Activated CD8-positive, alpha-beta memory T cell treated with anti-CD3 and anti-CD28 coated beads, Interleukin-2, amount 50 U/mL, for 24 hours (primary cell): ENCODE measurements around the gene DDX1.

Source experiments
- DNase-seq: peaks from one replicate; pipeline ENCODE4 v3.0.0-alpha.2; 2020; ENCODE audit errors: extremely low read depth

DDX1 gene

DNA sequence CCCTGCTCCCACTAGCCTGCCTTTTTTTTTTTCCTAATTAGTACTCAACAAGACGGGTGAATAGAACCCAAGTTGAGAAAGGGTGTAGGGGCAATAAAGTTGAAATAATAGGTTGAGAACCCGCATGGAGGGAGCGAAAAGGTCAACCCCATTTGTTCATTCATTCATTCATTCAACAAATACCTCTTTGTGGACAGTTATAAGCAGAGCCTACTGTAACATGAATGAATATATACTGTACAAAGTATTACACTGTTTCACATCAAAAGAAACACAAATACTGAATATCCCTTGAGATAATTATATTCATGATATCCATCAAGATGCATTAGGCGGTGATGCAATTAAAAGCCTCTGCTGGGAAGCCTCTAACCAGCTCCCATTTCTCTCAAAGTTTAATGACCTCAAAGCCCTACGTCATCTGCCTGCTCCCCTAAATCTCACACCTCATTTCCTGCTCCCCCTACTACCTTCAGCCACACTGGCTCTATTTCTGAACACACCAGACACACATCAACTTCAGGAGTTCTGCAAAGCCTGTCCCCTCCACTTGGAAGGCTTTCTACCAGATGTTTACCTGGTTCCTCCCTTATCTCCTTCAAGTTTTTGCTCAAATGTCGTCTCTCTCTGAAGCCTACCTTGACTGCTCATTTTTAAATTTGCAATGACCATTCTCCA, 29.2 kb upstream of the DDX1 start:
- DNase-seq = no peak

DNA sequence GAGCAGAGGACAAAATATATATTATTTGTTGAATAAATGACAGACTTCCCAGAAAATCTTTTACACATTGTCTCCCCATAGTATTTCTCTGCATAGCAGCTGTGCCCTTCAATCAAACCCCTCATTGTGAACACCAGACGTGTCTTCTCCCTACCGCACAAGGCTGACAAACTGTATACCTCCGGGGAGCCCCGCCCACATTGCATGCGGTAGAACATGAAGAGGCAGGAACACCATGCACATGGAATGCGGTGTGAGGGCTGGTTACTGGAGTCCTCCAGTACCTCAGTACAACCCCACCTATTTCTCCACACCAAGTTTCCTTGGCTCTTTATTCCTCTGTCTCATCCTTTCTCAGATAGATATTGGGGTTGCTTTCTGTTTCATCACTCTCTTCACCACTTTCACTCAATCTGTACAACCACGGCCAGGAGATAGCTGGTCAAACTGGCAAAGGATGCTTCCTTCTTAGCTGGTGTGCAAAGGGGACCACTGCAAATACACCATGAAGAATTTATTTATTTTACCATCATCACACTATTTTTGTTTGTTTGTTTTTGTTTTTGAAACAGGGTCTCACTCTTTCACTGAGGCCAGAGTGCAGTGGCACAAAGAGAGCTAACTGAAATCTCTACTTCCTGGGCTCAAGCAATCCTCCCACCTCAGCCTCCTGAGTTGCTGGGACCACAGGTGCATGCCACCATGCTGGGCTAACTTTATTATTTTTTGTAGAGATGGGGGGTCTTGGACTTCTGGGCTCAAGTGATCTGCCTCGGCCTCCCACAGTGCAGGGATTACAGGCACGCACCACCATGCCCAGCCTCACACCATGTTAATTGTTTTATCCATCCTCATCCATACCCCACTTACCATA, 28.2 kb upstream of the DDX1 start:
- no peak for DNase-seq

DNA sequence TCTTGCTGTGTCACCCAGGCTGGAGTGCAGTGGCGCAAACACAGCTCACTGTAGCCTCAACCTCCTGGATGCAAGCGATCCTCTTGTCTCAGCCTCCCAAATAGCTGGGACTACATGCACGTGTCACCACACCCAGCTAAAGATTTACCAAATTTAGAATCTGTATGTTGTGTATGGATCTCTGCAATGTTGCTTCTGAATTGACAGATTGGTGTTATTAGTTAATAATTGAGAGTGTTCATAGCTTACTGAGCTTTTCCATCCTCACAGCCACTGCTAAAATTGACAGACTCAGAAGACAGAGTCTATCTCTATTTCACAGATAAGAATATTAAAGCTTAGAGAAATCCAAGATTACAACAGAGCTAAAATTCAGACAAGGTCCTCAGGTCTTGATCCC, 26.3 kb upstream of the DDX1 start:
- DNase-seq = no peak

DNA sequence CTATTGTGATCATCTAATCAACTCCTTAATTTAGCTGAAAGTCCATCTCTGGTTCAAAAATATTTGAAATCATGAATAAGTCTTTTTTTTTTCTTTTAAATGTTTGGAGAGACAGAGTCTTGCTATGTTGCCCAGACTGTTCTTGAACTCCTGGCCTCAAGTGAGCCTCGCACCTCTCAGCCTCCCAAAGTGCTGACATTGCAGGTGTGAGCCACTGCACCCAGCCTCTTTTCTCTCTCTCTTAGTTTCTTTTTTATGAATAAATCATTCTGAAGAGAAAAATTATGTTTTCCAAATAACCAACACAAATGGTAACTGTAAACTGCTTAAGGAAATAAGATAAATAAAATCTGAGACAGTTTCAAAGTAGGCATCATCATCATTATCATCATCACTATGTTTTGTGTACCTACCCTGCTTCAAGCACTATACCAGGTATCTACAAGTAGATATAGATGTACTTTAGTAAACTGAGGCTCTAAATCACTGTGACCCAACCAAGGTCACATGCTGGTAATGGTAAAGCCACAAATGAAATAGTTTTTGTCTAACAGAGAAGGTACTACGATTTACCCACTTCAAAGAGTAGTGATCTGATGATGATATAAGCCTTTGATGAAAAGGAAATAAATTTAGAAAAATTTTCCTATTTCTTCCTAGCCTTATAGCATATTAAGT, 25.5 kb upstream of the DDX1 start:
- no peak for DNase-seq

DNA sequence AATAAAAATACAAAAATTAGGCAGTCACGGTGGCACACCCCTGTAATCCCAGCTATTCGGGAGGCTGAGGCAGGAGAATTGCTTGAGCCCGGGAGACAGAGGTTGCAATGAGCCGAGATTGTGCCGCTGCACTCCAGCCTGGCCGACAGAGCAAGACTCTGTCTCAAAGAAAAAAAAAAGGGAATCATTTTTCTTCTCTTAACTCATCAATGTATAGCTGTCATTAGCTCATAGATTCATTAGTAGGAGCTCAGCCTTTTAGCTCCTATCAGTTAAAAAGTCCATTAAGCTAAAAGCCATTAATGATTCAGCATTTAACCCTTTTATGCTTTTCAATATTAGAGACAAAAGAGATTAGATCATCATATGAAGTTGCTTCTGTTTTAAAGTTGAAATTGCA, 24.8 kb upstream of the DDX1 start:
- DNase-seq = no peak

DNA sequence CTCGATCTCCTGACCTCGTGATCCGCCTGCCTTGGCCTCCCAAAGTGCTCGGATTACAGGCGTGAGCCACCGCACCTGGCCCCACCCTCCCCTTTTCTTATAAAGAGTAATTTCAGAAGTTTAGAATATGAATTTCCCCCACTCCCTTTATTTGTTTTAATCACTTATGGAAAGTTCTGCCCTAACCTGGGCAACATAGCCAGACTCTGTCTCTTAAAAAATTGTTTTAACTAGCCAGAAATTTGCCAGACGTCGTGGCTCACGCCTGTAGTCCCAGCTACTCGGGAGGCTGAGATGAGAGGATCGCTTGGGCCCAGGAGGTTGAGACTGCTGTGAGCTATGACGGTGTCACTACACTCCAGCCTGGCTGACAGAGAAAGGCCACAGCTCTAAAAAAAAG, 22.8 kb upstream of the DDX1 start:
- DNase-seq = no peak

DNA sequence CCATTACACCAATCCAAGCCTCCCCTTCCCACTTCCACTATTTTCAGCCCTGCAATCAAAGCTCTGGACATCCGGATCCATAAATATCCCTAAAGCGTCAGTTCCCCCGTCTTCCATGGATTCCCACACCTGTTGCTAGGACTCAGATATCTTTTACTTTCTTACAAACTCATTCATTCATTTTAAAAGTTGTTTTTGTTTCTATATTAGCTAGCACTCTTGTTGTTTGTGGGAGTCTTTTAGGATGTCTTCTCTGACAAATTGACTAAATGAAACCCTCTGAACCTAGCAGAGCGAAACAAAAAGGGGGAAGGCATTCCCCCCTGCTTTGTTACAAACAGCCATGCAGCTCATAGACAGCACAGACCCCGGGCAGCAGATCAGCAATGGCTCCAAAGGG, 21.6 kb upstream of the DDX1 start:
- no peak for DNase-seq

DNA sequence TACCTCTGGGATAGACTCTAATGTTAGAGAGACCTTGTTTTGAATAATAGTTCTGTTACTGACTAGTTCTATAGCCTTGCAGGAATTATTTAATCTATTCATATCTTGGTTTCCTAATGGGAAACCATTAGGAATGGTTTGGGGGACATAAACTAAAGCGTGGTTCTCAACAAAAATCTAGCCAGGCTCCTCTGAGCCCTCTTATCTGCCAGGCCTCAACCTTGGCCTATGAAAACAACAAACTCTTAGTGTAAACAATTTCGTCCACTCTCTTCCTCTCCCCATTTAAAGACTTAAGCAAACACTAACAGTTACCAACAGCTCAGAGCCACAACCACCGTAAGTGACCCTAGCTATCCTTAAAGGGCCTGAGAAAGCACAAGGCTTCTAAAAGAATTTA, 19.9 kb upstream of the DDX1 start:
- no peak for DNase-seq

DNA sequence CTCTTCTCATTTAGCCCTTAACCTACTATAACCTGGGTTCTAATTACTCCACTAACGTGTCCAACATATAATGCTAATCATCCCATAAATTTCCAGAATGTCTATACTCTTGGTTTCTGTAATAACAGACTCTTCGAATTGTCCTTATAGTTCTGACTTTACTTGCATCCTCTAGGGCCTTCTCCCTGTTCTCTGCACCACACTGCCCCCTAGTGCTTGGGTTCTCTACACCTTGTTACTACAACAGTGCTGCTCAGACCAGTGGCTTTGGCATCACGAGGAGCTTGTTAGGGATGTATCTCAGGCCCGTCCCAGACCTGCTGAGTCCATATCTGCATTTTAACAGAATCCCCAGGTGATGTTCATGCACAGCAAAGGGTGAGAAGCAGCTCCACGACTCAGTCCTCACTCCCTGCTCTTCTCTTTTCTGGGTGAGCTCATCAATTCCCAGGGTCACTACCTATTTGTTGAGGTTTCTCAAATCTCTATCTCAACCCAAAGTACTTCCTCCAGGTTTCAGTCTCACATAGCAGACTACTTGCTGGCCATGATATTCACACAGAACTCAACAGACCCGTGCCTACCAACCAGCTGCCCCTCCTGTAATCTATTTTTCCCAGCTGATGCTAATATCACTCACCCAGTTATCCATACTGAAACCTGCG, 14.5 kb upstream of the DDX1 start:
- DNase-seq = peak; percentile 81

DNA sequence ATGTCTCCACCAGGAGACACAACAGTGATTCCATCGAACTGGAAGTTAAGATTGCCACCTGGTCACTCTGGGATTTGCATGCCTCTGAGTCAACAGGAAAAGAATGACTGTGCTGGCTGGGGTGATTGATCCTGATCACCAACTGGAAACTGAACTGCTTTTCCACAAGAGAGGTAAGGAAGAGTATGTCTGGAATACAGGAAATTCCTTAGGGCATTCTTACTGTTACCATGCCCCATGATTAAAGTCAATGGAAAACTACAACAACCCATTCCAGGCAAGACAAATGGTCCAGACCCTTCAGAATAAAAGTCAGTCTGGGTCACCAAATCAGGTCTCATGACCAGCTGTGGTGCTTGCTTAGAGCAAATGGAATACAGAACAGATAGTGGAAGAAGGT, 12.0 kb upstream of the DDX1 start:
- no peak for DNase-seq

DNA sequence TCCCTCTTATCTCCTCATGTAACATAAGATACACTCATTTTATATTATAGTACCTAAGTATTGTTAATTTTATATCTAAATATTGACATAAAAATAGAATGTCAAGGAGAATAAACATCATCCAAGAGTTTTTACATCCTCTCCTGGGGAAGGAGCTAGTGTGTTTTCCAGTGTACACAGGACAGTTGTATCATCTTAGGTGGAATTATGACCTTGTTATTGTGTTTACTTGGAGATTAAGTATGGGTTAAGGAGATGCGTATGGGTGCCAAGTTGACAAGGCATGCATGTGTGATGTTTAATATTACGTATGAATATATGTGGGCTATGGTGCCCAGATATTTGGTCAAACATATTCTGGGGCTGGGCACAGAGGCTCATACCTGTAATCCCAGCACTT, 11.2 kb upstream of the DDX1 start:
- no peak for DNase-seq

DNA sequence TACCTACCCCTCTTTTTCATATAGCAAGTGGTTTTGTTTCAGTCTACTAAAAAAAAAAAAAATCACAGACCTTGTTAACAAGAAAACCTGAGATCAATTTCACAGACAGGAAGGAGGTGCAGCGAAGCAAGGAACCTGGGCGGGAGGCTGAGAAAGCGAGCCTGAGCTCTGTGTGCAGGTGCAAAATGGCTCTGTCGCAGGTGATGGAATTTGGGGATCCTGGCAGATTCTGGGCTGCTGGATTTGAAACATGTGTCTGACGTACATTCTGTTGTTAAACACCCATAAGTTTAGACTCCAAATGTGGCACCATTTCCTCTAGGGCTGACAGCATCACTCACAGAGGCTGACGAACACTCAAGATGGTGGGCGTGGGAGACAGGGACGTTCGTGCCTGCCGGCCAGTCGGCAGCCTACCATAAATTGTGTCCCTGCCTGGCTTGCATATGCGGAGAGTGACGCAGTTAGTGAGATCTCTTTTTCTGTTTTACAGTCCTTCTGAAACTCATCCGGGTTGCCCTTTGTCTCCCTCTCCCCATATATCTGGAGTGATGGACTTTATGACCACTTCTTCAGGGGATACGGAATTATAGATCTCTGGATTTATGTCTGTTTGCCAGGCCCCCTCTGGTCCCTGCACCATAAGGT, 8.8 kb upstream of the DDX1 start:
- DNase-seq = no peak

DNA sequence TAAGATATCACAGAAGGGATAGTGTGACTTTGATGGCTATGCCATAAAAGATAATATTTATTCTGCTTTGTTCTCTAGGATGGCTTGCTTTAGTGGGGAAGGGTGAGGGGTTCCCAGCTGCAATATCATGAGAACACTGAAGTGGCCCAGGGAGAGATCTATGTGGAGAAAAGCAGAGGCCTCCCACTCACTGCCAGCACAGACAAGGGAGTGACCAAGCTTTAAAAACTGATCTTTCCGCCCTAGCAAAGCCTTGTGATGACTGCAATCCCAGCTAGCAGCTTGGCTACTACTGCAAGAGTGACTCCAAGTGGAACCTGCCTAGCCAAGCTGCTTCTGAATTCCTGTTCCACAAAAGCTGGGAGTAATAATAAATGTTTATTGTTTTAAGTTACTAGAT, 7.8 kb upstream of the DDX1 start:
- no peak for DNase-seq

DNA sequence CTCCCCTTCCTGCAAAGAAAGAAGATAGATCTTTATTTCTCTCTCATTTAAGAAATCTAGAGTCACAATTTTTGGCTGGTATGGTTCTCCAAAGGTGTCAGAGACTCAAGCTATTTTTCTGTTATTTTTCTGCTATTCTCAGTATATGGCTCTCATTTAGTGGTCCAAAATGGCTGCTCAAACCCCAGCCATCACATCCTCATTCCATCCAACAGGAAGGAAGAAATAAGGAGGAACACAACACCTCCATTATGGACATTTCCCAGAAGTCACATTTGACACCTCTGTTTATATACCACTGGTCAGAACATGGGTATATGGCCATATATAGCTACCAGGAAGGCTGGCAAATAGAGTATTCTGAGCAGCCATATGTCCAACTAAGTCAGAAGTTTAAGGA, 7.4 kb upstream of the DDX1 start:
- DNase-seq = no peak

DNA sequence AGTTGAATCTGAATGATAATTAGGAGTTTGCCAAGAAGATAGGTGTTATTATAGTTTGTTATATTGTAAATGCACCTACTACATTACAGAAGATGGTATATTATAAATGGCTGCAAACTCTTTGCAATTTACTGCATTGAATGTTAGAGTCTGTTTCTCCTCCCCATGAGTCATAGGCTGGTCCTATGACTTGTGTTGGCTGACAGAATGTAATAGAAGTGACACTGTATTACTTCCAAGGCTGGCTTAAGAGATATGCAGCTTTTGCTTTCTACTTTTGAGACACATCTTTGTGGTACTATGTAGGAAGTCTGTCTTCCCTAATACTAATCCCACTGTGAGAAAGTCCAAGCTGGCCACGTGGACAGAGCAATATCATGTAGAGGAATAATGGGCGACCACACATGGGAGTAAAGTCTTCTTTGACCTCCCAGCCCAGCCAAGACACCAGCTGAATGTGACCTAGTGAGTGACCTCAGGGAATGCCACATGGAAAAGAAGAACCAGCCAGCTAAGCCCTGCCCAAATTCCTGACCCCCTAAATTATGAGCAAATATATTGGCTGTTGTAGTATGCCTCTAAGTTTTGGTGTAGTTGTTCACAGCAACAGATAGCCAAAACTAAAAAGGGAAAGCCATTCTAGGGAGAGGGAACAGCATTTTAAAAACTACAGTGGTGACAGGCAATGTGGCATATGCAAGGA, 6.8 kb upstream of the DDX1 start:
- DNase-seq = no peak

DNA sequence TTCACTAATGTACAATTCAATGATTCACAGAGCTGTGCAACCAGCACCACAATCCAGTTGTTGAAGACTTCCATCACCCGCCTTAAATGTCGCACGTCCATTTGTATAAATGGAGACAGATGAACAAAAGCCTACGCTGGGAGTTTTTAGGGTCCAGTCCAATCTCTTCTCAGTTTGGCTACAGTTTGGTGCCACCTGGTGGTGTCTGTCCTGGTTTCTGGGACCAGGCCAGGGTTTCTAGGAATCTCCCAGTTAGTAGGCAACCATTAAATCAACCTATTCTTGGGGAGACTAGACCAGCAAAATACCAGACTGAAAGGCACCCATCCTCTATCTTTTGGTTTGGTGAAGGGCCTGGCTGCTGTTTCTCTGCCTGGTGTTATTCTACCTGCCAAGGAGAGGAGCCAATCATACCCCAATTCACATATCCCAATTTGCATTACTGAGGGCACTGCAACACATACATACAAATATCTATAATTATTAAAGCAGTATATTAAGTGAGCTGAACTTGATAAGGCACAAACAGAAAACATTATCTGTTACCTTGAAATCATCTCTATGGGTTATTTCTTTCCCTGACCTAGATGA, 3.2 kb upstream of the DDX1 start:
- DNase-seq = no peak

DNA sequence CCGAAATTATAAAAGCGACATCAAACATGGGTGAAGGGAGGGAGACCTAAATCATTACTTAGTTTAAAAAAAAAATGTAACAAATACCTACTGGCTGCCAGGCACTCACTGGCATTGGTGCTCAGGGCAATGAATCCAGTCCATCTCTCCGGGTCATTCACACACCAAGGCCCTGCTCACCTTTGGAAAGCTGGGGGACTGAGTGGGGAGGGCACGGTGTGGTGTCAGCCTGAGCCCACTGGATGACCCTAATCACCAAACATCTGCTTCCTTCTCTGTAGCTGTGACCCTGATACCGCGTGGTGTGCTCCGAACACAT, 336 bp upstream of the DDX1 start:
- DNase-seq = no peak

DNA sequence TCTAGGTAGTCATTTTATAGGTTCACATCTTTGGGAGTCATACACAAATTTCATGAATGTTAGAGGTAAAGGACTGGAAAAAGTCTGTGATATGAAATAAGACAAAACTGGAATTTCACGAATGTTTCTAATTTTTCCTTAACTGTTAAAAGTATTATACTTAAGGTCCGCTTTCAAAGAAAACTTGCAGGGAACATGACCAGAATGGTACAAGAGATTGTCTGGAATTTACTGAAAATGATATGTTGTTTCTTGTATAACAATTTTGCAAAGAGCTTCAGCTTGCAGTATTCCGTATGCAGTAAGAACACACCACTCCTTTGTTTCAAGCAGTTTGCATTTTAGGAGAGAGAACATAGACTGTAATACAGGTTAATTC, 1.6 kb downstream of the DDX1 start:
- no peak for DNase-seq

DNA sequence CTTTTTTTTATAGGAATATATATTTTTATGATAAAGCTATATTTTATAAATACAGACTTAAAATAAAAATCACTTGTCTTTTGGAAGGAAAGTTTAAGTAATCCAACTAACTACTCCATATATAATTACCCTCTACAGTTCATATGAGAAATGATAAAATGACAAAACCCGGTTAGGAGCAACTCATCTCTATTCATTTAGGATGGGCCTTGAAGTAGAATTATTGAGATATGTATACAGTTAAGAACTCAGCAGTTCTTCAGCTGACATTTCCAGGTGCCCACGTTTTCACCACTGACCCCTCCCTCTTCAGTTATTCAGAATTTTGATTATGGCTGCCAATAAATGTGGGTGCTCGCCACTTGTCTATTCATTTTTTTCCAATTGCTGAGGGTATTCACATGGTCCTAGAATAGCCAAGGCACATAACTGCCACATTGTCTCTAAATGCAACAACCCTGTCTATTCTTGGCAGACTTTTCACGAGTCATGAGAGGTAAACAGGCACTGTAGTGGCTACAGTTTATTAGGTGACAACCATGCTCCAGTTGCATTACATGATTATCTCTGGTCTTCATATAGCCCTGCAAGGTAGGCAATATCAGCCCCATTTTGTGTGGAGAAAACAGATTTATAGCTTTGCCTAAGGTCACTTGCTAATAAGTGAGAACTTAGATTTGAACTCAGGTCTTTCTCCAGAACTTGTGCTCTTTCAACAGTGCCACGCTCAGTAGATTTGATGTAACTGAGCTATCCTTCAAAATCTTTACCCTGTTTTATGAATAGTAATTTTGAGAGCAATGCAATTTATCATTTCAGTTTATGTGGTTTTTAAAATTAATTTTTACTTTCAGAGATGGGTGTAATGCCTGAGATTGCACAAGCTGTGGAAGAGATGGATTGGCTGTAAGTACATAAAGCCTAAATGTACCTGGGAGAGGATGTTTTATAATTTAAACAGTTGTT, 2.9 kb downstream of the DDX1 start:
- DNase-seq = no peak

DNA sequence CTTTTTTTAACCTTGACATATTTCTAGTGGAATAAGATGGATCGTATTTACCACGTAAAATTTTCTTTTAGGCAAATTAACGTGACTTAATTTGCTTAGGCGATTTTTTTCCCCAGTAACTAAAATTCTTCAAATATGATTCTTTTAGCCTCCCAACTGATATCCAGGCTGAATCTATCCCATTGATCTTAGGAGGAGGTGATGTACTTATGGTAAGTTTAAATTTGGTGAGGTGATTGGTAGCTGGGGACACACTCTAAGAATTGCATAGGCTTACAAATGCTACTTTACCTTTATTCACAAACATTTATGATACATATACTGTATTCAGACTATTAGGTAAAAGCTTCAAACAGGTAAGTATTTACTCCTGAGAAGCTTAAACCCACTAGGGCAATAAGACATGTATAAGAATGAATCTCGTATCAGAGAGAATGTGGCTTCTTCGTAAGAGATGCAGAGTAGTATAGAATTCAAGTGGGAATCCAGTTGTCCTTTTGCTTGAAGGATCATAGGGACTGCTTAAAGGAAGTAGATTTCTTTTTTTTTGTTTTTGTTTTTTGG, 3.8 kb downstream of the DDX1 start:
- no peak for DNase-seq
